Stimulated activated CD8-positive, alpha-beta memory T cell treated with anti-CD3 and anti-CD28 coated beads, Interleukin-2, amount 100 ng/mL, for 48 hours (primary cell): ENCODE results near the gene ETV1.

Experiments
- DNase-seq, 2 donors: peaks; one replicate each; pipeline ENCODE4 v3.0.0-alpha.2; 2020; ENCODE audit warnings: low read depth in 2 of 2

The ETV1 gene

GRCh38 chr7:13879994-13880686 lies 109.3 kb downstream of the ETV1 start:
- no peak for DNase-seq

- no peak for DNase-seq
These were observed 110.3 kb downstream of the ETV1 start for GRCh38 chr7:13879143-13879542.

GRCh38 chr7:13878154-13878553 lies 111.3 kb downstream of the ETV1 start:
- no peak for DNase-seq

GRCh38 chr7:13875496-13876074 lies 113.9 kb downstream of the ETV1 start:
- DNase-seq, result no peak

- DNase-seq, result no peak
These were observed 114.7 kb downstream of the ETV1 start for GRCh38 chr7:13874783-13875182.

GRCh38 chr7:13872709-13873108 lies 116.8 kb downstream of the ETV1 start:
- no peak for DNase-seq

- no peak for DNase-seq
These were observed 118.5 kb downstream of the ETV1 start for GRCh38 chr7:13871008-13871407.

GRCh38 chr7:13860734-13861133 lies 128.7 kb downstream of the ETV1 start:
- DNase-seq, result no peak

GRCh38 chr7:13856012-13856411 lies 133.5 kb downstream of the ETV1 start:
- DNase-seq, result no peak

GRCh38 chr7:13852281-13852968 lies 137.0 kb downstream of the ETV1 start:
- DNase-seq, result no peak

- DNase-seq, result no peak
These were observed 137.7 kb downstream of the ETV1 start for GRCh38 chr7:13851736-13852135.

- DNase-seq, result peak in 1 of 2 donors; percentile 6
These were observed 139.2 kb downstream of the ETV1 start for GRCh38 chr7:13850185-13850752.

GRCh38 chr7:13849163-13849892 lies 140.1 kb downstream of the ETV1 start:
- no peak for DNase-seq

- DNase-seq, result no peak
These were observed 140.8 kb downstream of the ETV1 start for GRCh38 chr7:13848681-13849131.

GRCh38 chr7:13846386-13846785 lies 143.1 kb downstream of the ETV1 start:
- no peak for DNase-seq

GRCh38 chr7:13845601-13846000 lies 143.9 kb downstream of the ETV1 start:
- no peak for DNase-seq

- DNase-seq, result no peak
These were observed 144.5 kb downstream of the ETV1 start for GRCh38 chr7:13844954-13845353.

- DNase-seq, result no peak
These were observed 148.2 kb downstream of the ETV1 start for GRCh38 chr7:13841284-13841683.
